ENCODE measurements around the gene STIM2.

Gene STIM2

DNA sequence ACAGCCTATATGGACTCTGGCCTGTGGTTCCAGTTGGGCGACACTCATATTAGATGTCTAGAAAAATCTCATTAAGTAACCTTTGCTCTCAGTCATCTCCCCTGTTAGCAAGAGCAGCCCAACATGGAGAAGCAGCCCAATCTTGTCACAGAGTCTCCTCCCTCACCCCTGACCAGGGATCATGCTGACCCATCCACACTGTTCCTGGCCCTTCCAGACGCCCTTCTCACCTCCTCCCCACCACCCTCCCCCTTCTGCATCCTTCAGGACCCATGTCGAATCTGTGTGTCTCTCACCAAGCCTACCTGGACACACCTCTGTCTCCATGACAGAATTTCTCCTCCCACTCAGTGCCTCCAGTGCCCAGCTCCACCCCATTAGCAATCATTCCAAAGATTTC lies 190.1 kb downstream of the STIM2 start:
- Histone ChIP-seq H3K36me3 (ENCODE audit: control insufficient read depth, insufficient read depth, low read length) (no peaks in the 10 kb centered on the region), H3K9me3 (ENCODE audit: control insufficient read depth, insufficient read depth, low read length) (no peaks in the 10 kb centered on the region), H3K4me3 (ENCODE audit: low read length) (no peak overlapping the region), H3K27me3 (ENCODE audit: control insufficient read depth, insufficient read depth, low read length) (no peaks in the 10 kb centered on the region), H3K27ac (ENCODE audit: low read length) (no peak overlapping the region), H3K4me1 (ENCODE audit: control insufficient read depth, insufficient read depth, low read length) (no peaks in the 10 kb centered on the region)
- WGBS (ENCODE audit: insufficient coverage, insufficient read length): no CpG with 5 or more reads among the region's 3 CpGs
- no peak for DNase-seq (ENCODE audit: low read depth, low spot score)

DNA sequence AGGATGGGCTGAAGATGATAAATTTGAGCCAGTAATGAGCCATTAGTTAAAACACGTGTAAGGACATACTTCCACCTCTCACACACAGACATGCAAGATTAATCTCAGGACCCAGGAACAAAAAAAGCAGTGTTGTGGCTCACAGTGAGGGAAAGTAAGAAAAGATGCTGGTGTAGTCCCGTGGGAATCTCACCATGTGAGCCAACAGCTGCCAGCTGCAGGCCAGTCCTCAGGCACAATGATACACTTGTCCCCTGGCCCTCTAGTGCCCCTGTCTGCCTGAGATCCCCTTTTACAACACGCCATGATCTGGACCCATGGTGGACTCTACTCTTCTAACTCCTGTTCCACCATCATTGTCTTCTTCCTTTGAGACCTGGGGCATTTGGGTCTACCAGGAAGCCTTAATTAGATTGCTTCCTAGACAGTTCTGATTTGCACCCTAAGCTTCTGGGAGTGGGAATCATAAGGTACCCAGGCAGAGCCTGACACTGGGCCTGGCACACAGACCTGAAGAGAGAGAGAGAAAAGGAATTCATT lies 194.7 kb downstream of the STIM2 start:
- Histone ChIP-seq H3K27me3 (ENCODE audit: control insufficient read depth, insufficient read depth, low read length) (no peaks in the 10 kb centered on the region), H3K4me1 (ENCODE audit: control insufficient read depth, insufficient read depth, low read length) (no peaks in the 10 kb centered on the region), H3K9me3 (ENCODE audit: control insufficient read depth, insufficient read depth, low read length) (no peaks in the 10 kb centered on the region), H3K36me3 (ENCODE audit: control insufficient read depth, insufficient read depth, low read length) (no peaks in the 10 kb centered on the region), H3K4me3 (ENCODE audit: low read length) (no peak overlapping the region), H3K27ac (ENCODE audit: low read length) (no peak overlapping the region)
- WGBS (ENCODE audit: insufficient coverage, insufficient read length): no CpG with 5 or more reads among the region's 3 CpGs
- DNase-seq (ENCODE audit: low read depth, low spot score): no peak

GRCh38 chr4:27056281-27056680 lies 195.6 kb downstream of the STIM2 start:
- Histone ChIP-seq H3K4me3 (ENCODE audit: low read length) (no peak overlapping the region), H3K9me3 (ENCODE audit: control insufficient read depth, insufficient read depth, low read length) (no peaks in the 10 kb centered on the region), H3K27me3 (ENCODE audit: control insufficient read depth, insufficient read depth, low read length) (no peaks in the 10 kb centered on the region), H3K27ac (ENCODE audit: low read length) (no peak overlapping the region), H3K4me1 (ENCODE audit: control insufficient read depth, insufficient read depth, low read length) (no peaks in the 10 kb centered on the region), H3K36me3 (ENCODE audit: control insufficient read depth, insufficient read depth, low read length) (no peaks in the 10 kb centered on the region)
- WGBS (ENCODE audit: insufficient coverage, insufficient read length): no CpG with 5 or more reads among the region's 16 CpGs
- no peak for DNase-seq (ENCODE audit: low read depth, low spot score)

- Histone ChIP-seq H3K4me1 (ENCODE audit: control insufficient read depth, insufficient read depth, low read length) (no peaks in the 10 kb centered on the region), H3K4me3 (ENCODE audit: low read length) (no peak overlapping the region), H3K9me3 (ENCODE audit: control insufficient read depth, insufficient read depth, low read length) (no peaks in the 10 kb centered on the region), H3K36me3 (ENCODE audit: control insufficient read depth, insufficient read depth, low read length) (no peaks in the 10 kb centered on the region), H3K27ac (ENCODE audit: low read length) (no peak overlapping the region), H3K27me3 (ENCODE audit: control insufficient read depth, insufficient read depth, low read length) (no peaks in the 10 kb centered on the region)
- WGBS (ENCODE audit: insufficient coverage, insufficient read length): no CpG with 5 or more reads among the region's 10 CpGs
- DNase-seq (ENCODE audit: low read depth, low spot score): no peak
These were observed 196.4 kb downstream of the STIM2 start for GRCh38 chr4:27057053-27057452.

- no peak overlapping the region for H3K27ac ChIP-seq (ENCODE audit: low read length)
- H3K27me3 ChIP-seq (ENCODE audit: control insufficient read depth, insufficient read depth, low read length): no peaks in the 10 kb centered on the region
- no CpG with 5 or more reads among the region's 6 CpGs for WGBS (ENCODE audit: insufficient coverage, insufficient read length)
- H3K4me1 ChIP-seq (ENCODE audit: control insufficient read depth, insufficient read depth, low read length): 0 out of 2 replicates have a peak, but pooled peaks cover 1% of the 10 kb centered on the region
- no peak overlapping the region for H3K4me3 ChIP-seq (ENCODE audit: low read length)
- no peaks in the 10 kb centered on the region for H3K9me3 ChIP-seq (ENCODE audit: control insufficient read depth, insufficient read depth, low read length)
- DNase-seq (ENCODE audit: low read depth, low spot score): no peak
- H3K36me3 ChIP-seq (ENCODE audit: control insufficient read depth, insufficient read depth, low read length): no peaks in the 10 kb centered on the region
These were observed 197.0 kb downstream of the STIM2 start for GRCh38 chr4:27057662-27058061.

DNA sequence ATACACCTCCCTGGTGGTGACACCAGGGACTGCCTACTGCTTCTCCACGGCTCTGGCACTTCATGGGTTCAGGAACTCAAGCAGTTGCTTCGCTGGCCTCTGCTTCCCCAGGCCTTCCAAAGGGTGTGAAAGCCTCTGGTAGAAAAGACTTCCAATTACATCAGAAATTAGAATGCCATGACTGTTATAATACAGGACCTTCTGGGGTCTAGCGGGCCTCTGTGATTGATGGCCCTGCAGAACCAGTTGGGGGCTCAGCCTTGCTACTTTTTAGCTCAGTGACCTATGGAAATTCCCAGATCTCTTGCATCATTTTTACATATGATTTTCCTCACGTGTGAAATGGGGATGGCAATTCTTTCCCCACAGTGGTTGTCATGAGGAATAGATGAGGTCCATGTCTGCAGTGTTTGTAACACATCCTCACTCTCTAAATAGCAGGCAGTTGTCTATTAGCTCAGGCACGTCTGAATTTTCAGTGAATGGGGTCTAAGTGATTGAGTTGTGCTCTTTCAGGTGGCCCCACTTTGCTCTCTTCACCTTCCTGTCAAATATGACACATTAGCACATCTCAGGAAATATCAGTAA lies 198.3 kb downstream of the STIM2 start:
- no peaks in the 10 kb centered on the region for H3K9me3 ChIP-seq (ENCODE audit: control insufficient read depth, insufficient read depth, low read length)

GRCh38 chr4:27059446-27059845 lies 198.8 kb downstream of the STIM2 start:
- H3K36me3 ChIP-seq (ENCODE audit: control insufficient read depth, insufficient read depth, low read length): no peaks in the 10 kb centered on the region
- no peaks in the 10 kb centered on the region for H3K9me3 ChIP-seq (ENCODE audit: control insufficient read depth, insufficient read depth, low read length)
- H3K4me3 ChIP-seq (ENCODE audit: low read length): no peak overlapping the region
- H3K27ac ChIP-seq (ENCODE audit: low read length): no peak overlapping the region
- no peaks in the 10 kb centered on the region for H3K27me3 ChIP-seq (ENCODE audit: control insufficient read depth, insufficient read depth, low read length)
- no CpG with 5 or more reads among the region's 5 CpGs for WGBS (ENCODE audit: insufficient coverage, insufficient read length)
- 0 out of 2 replicates have a peak, but pooled peaks cover 1% of the 10 kb centered on the region for H3K4me1 ChIP-seq (ENCODE audit: control insufficient read depth, insufficient read depth, low read length)
- no peak for DNase-seq (ENCODE audit: low read depth, low spot score)

More for the DNA sequence above, 198.3 kb downstream of the STIM2 start:
- H3K4me3 ChIP-seq (ENCODE audit: low read length): no peak overlapping the region
- DNase-seq (ENCODE audit: low read depth, low spot score): no peak
- no CpG with 5 or more reads among the region's 5 CpGs for WGBS (ENCODE audit: insufficient coverage, insufficient read length)
- H3K27ac ChIP-seq (ENCODE audit: low read length): no peak overlapping the region
- no peaks in the 10 kb centered on the region for H3K36me3 ChIP-seq (ENCODE audit: control insufficient read depth, insufficient read depth, low read length)
- no peaks in the 10 kb centered on the region for H3K27me3 ChIP-seq (ENCODE audit: control insufficient read depth, insufficient read depth, low read length)
- H3K4me1 ChIP-seq (ENCODE audit: control insufficient read depth, insufficient read depth, low read length): 0 out of 2 replicates have a peak, but pooled peaks cover 1% of the 10 kb centered on the region

- 0 out of 2 replicates have a peak, but pooled peaks cover 1% of the 10 kb centered on the region for H3K4me1 ChIP-seq (ENCODE audit: control insufficient read depth, insufficient read depth, low read length)
- H3K27me3 ChIP-seq (ENCODE audit: control insufficient read depth, insufficient read depth, low read length): no peaks in the 10 kb centered on the region
- no peaks in the 10 kb centered on the region for H3K9me3 ChIP-seq (ENCODE audit: control insufficient read depth, insufficient read depth, low read length)
- WGBS (ENCODE audit: insufficient coverage, insufficient read length): no CpG with 5 or more reads among the region's 7 CpGs
- H3K4me3 ChIP-seq (ENCODE audit: low read length): no peak overlapping the region
- no peaks in the 10 kb centered on the region for H3K36me3 ChIP-seq (ENCODE audit: control insufficient read depth, insufficient read depth, low read length)
- DNase-seq (ENCODE audit: low read depth, low spot score): no peak
- no peak overlapping the region for H3K27ac ChIP-seq (ENCODE audit: low read length)
These were observed 201.6 kb downstream of the STIM2 start for GRCh38 chr4:27062256-27062655.

- no peak overlapping the region for H3K4me3 ChIP-seq (ENCODE audit: low read length)
- no CpG with 5 or more reads among the region's 3 CpGs for WGBS (ENCODE audit: insufficient coverage, insufficient read length)
- no peaks in the 10 kb centered on the region for H3K27me3 ChIP-seq (ENCODE audit: control insufficient read depth, insufficient read depth, low read length)
- H3K4me1 ChIP-seq (ENCODE audit: control insufficient read depth, insufficient read depth, low read length): 0 out of 2 replicates have a peak, but pooled peaks cover 1% of the 10 kb centered on the region
- no peaks in the 10 kb centered on the region for H3K36me3 ChIP-seq (ENCODE audit: control insufficient read depth, insufficient read depth, low read length)
- H3K27ac ChIP-seq (ENCODE audit: low read length): no peak overlapping the region
- no peak for DNase-seq (ENCODE audit: low read depth, low spot score)
- H3K9me3 ChIP-seq (ENCODE audit: control insufficient read depth, insufficient read depth, low read length): no peaks in the 10 kb centered on the region
These were observed 205.9 kb downstream of the STIM2 start for GRCh38 chr4:27066591-27066990.

GRCh38 chr4:27068151-27068867 lies 207.7 kb downstream of the STIM2 start:
- no CpG with 5 or more reads among the region's 14 CpGs for WGBS (ENCODE audit: insufficient coverage, insufficient read length)
- Histone ChIP-seq H3K27me3 (ENCODE audit: control insufficient read depth, insufficient read depth, low read length) (no peaks in the 10 kb centered on the region), H3K4me3 (ENCODE audit: low read length) (no peak overlapping the region), H3K36me3 (ENCODE audit: control insufficient read depth, insufficient read depth, low read length) (no peaks in the 10 kb centered on the region), H3K27ac (ENCODE audit: low read length) (no peak overlapping the region), H3K4me1 (ENCODE audit: control insufficient read depth, insufficient read depth, low read length) (no peaks in the 10 kb centered on the region), H3K9me3 (ENCODE audit: control insufficient read depth, insufficient read depth, low read length) (no peaks in the 10 kb centered on the region)
- no peak for DNase-seq (ENCODE audit: low read depth, low spot score)

Data from iPS DF 6.9 (cell line).